OCI-LY3 (cell line): ENCODE results near the gene NUSAP1.

Source experiments
- CTCF ChIP-seq: fragments of 200-600, 300-600 bp; sonication (generic); IDR thresholded peaks from 2 replicates; pipeline ENCODE4 v1.5.1; 2014; ENCODE audit warnings: antibody characterized with exemption, low read length, low read depth
- EZH2phosphoT487 ChIP-seq: fragments of 200-600 bp; shearing (Covaris generic); IDR thresholded peaks from 2 replicates; pipeline ENCODE4 v1.6.1; 2018; ENCODE audit warnings: antibody characterized with exemption, mixed run types, low read depth

DNA sequence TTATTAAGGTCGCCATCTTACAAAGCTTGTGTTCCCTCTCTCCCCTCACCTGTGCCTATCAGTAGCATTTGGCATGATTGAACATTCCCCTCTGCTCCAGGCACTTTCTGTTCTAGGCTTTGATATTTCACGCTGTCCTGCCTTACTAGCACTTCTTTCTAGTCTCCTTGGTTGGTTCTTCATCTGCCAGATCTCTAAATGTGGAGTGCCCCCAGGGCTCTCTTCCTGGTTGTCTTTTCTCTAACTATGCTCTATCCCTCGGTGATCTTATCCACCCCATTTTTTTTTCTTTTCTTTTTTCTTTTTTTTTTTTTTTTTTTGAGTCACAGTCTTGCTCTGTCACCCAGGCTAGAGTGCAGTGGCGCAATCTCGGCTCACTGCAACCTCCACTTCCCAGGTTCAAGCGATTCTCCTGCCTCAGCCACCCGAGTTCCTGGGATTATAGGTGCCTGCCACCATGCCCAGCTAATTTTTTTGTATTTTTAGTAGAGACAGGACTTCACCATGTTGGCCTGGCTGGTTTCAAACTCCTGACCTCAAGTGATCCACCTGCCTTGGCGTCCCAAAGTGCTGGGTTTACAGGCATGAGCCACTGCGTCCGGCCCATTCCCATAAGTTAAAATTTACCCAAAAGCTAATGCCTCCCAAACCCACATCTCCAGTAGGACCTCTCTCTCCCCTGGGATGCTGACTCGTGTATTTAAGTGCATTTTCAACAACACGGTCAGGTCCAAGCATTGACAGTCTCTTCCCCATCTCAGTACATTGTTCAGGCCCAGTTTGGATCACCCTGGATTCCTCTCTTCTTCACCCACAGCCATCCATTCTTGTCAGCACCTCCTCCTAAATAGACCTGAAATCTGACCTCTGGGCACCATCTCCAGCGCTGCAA lies 5.2 kb downstream of the NUSAP1 start:
- TF ChIP-seq CTCF (no peak), EZH2phosphoT487 (no peak)
